Activated CD4-positive, alpha-beta T cell treated with anti-CD3 and anti-CD28 coated beads, Interleukin-2, amount 50 U/mL, for 1 hour (primary cell): ENCODE results near the gene TAS1R3.

Experiments used
- DNase-seq: peaks from one replicate; pipeline ENCODE4 v3.0.0-alpha.2; 2020

TAS1R3 gene

GRCh38 chr1:1295154-1295923 is 35.7 kb upstream of the TAS1R3 start:
- no peak for DNase-seq

GRCh38 chr1:1296070-1297061 is 34.7 kb upstream of the TAS1R3 start:
- no peak for DNase-seq

DNA sequence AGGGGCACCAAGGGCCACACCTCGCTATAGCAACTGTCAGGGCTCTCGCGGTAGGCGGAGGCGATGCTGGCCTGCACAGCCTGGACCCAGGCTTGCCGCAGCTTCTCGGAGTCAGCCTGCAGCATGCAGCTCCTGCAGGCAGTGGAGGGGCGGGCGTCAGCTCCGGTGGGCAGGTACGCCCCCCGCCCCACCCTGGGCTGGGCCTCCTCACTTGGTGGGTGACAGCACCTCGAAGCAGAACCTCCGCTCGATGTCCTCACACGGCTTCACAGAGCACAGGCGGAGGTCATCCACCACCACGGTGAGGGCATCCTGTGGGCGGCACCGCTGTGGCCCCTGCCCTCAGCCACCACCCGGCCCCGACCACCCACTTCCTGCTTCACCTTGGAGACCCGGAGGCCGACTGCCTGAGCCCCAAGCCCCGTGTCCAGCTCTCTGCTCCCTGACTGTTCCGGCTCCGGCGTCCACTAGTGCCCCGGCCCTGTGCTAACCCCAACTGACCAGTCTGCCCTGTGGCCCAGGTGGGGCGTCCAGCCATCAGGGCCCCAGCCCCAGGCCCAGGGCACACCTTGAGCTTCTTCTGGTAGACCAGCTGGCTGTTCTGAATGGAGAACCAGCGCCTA is 33.2 kb upstream of the TAS1R3 start:
- DNase-seq, result no peak

DNA sequence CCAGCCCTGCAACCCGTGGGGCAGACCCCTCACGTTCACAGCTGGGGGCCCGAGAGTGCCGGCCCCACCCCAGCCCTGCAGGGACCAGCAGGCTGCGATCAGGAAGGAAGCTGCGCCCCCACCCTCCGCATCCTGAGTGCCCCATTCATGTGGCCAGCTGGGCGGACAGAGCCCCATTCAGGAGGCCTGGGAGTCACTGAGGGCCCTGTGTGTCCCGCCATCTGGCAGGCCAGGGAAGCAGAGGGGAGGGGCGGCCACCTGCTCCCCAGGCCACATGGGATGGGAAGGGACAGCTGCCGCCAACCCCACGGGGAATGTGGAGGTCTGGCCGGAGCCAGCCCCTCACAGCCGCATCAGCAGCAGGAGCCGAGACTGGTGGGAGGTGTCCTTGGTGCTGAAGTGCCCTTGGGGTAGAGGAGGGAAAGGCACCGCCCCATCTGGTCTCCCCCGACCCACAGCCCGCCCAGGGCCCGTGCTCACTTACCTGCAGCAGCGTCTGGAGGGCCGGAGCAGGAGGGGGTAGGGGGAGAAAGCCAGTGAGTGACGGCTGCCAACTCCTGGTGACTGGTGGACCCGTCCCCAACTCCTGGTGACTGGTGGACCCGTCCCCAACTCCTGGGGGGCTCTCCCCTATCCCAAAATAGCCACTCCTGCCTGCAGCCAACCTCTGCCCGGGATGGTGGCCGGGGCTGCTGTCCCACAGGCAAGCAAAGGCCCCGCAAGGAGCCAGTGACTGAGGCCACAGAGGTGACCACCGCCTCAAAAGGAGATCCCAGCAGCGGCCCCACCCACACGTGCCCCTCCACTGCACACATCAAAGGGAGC is 32.0 kb upstream of the TAS1R3 start:
- no peak for DNase-seq

GRCh38 chr1:1299686-1300351 is 31.3 kb upstream of the TAS1R3 start:
- no peak for DNase-seq

GRCh38 chr1:1300352-1300739 is 30.7 kb upstream of the TAS1R3 start:
- DNase-seq, result no peak

- no peak for DNase-seq
Measured at GRCh38 chr1:1302006-1302430, 29.1 kb upstream of the TAS1R3 start.

GRCh38 chr1:1302951-1303509 is 28.1 kb upstream of the TAS1R3 start:
- DNase-seq, result no peak

GRCh38 chr1:1303736-1304135 is 27.3 kb upstream of the TAS1R3 start:
- no peak for DNase-seq

DNA sequence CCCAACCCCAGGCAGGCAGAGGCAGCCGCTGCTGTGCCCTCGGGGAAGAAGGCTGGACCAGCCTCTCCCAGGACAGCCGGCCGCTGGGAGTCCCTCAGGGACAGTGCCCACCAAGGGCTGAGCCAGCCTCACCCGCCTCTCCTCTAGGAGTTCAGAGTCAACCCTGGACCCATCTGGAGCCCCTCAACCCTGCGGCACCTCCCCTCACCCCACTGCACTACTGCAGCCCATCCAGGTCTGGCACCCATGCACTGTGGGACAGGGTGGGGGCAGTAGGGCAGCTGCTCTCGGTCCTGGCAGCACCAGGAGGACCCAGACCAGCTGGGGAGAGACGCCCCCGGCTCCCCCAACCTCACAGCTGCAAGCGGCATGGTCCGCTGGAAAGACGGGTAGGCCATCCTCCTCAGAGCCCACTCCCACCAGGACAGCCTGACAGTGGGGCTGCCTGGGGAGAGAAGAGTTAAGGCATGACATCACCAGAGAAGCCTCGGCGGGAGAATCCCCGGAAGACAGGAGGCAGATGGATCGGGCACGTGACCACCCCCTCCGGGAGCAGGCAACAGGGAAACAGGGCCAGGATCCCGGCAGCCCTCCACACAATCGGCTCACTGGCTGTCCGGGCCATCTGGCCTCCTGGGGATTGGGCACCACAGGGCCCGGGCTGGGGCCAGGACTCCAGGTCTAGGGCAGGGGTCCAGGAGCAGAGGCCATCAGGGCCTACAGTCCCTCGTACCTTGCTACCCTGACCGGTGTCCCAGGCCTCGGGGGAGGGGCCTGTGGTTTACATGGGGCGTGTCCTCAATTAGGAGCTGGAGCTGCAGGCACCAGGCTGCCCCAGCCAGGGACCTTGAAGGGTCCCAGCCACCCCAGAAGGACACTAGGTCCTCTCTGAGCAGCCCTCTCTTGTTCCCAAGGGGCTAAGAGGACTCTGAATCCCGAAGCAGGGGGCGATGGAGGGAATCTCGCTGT is 26.5 kb upstream of the TAS1R3 start:
- no peak for DNase-seq

- peak; percentile 65 for DNase-seq
Measured at GRCh38 chr1:1305300-1306069, 25.6 kb upstream of the TAS1R3 start.

DNA sequence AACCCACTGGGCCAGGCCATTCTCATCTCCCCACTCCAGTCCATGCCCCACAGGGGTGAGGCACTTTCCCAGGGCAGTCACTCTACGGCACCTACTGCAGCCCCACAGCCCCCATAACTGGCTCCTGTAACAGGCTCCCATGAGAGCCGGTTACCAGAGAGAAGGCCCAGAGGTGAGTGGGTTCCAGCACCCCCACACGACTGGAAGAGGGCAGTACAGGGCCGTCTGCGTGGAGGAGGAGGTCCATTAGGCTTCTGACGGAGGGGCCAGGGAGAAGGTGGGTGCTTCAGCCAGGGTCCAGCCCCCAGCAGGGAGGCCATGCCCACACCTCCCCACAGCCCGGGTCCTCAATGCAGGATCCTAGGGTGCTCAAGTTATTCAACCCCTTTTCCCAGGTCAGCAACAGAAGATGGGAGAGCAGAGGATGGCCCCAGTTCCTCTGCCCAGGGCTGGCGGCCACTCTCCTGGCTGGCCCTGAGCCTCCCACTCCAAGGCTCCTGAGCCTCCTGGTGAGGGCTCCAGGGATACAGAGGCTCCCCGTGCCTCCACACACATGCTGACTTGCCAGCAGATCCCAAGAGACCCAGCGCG is 24.9 kb upstream of the TAS1R3 start:
- DNase-seq, result no peak

GRCh38 chr1:1306661-1307260 is 24.3 kb upstream of the TAS1R3 start:
- DNase-seq, result no peak

DNA sequence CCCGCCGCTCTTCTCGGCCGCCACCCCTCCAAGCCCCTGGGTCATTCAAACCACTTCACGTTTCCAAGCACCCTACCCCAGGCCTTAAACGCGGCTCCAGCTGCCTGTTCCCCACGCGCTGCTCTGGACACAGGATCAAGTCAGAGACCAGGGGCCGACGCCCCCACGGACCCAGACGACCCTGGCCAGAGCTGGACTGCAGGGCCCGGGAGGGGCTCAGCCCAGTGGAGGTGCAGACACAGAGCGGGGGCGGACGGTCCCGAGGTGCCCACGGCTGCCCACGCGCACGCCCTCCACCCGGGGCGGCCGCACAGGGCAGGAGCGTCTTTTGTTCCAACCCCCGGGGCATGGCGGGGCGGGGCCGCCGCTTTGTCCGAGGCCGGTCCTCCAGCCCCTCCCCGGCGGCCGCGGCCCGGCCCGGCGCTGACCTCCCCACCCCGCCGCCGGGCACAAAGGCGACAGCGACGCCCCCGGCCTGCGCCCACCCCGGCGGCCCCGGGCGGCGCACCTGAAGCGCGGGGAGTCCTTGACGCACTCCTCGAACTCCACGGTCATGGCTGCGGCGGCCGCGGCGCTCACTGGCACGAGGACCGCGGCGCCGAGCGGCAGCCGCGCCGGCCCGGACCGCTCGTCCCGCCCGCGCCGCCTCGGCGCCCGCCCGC is 23.7 kb upstream of the TAS1R3 start:
- no peak for DNase-seq

DNA sequence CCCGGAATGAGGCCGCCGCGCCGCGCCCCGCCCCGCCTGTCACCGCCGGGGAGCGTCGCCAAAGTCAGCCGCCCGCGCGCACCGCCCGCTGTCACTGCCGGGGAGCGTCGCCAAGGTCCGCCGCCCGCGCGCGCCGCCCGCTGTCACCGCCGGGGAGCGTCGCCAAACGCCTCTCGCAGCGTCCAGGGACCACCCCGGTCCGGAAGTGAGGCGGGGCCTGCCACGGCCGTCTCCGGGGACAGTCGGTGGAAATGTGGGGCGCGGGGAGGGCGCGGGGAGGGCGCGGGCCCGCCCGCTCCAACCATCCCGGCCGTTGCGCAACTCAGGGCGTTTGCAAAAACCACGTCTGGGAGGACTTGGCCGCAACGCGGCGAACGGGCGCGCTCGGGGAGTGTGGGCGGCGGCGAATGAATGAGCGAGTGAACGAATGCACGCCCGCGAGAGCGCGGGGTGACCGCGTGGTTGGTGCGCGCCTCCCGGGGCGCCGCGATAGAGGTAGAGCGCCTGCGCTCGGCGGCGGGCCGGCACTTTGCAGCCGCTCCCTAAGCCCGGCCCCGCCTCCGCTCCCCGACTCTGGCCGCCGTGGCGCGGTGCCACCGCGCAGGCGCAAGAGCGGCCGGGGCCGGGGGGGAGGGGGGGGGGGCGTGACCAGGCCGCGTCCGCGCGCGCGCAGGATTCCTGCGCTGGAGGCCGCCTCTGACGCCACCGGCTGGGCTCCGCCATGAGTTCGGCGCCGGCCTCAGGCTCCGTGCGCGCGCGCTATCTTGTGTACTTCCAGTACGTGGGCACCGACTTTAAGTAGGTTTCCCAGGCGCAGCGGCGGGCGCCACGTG is 22.9 kb upstream of the TAS1R3 start, which contains the start of the genes ACAP3 and PUSL1:
TSS of gene ACAP3 (minus strand) at position 8 of the 833 bp plus-strand sequence. CDS start 115 bp downstream, outside the sequence.
TSS of gene PUSL1 (plus strand) at position 675 of the 833 bp plus-strand sequence. CDS start at position 722, 47 bp downstream.
- peak; percentile 86 for DNase-seq

- no peak for DNase-seq
Measured at GRCh38 chr1:1308756-1309250, 22.3 kb upstream of the TAS1R3 start.
